Parathyroid adenoma (tissue), 2 donors: ENCODE data around the gene MARCHF5.

ENCODE experiments used
- H2AFZ ChIP-seq: fragments of 300-600 bp; sonication (generic); one replicate; pipeline ENCODE4 v1.7.0; 2017; ENCODE audit warnings: antibody characterized with exemption, mild to moderate bottlenecking
- H3K27ac ChIP-seq: fragments of 300-600 bp; sonication (generic); one replicate; pipeline ENCODE4 v1.7.0; 2017
- H3K27me3 ChIP-seq: fragments of 300-600 bp; sonication (generic); one replicate; pipeline ENCODE4 v1.7.0; 2017; ENCODE audit warnings: low read length; ENCODE audit not compliant: control insufficient read depth, insufficient read depth
- H3K36me3 ChIP-seq: fragments of 300-600 bp; sonication (generic); one replicate; pipeline ENCODE4 v1.7.0; 2017; ENCODE audit warnings: low read length; ENCODE audit not compliant: control insufficient read depth, insufficient read depth
- H3K4me1 ChIP-seq: fragments of 300-600 bp; sonication (generic); one replicate; pipeline ENCODE4 v1.7.0; 2017; ENCODE audit warnings: control low read depth
- H3K4me2 ChIP-seq: fragments of 300-600 bp; sonication (generic); one replicate; pipeline ENCODE4 v1.7.0; 2017; ENCODE audit warnings: low read length
- H3K4me3 ChIP-seq: fragments of 300-600 bp; sonication (generic); one replicate; pipeline ENCODE4 v1.7.0; 2017; ENCODE audit warnings: low read depth, low read length
- H3K79me2 ChIP-seq: fragments of 300-600 bp; sonication (generic); one replicate; pipeline ENCODE4 v1.7.0; 2017; ENCODE audit warnings: control low read depth
- H3K9ac ChIP-seq: fragments of 300-600 bp; sonication (generic); one replicate; pipeline ENCODE4 v1.7.0; 2017; ENCODE audit warnings: mild to moderate bottlenecking
- H3K9me3 ChIP-seq: fragments of 300-600 bp; sonication (generic); one replicate; pipeline ENCODE4 v1.7.0; 2017; ENCODE audit warnings: low read length; ENCODE audit not compliant: control insufficient read depth
- TF ChIP-seq, protein P1 (sequence below): fragments of 300-600 bp; sonication (generic); IDR thresholded peaks from one replicate; pipeline ENCODE4 v1.7.0; 2017; ENCODE audit warnings: antibody characterized with exemption, mild to moderate bottlenecking
- donor health status: primary hyperparathyroidism.

The MARCHF5 gene, protein sequence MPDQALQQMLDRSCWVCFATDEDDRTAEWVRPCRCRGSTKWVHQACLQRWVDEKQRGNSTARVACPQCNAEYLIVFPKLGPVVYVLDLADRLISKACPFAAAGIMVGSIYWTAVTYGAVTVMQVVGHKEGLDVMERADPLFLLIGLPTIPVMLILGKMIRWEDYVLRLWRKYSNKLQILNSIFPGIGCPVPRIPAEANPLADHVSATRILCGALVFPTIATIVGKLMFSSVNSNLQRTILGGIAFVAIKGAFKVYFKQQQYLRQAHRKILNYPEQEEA

DNA sequence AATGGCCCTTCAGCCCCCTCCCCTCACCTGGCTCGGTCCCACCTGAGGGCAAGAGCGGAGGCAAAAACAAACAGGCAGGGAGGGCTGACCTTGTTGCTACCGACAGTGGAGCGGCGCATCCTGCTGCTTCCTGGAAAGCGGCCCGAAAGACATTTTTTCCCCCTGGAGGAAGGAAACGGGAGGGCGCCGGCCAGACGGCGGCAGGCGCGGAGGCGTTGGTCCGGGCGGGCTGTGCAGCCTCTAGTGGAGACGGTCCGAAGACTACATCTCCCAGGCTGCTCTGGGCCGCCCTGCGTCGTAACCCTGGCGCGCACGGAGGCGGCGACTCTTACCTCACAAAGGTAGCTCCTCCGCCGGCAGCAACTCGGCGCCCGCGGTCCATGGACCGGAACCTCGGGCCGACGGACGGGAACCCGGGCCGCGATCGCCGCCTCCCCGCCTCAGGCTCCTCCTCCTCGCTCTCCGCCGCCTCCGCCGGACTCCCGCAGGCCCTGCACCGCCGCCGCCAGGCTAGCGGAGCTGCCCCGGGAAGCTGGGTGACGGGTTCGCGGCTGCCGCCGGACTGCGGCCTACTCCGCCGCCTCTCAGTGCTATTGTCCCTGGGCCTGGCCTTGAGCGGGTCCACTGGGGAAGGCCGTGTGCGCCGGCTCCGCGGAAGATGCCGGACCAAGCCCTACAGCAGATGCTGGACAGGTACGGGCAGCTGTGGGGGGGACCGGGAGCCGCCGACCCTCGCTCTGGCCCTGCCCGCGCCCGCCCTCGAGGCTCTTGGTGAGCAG is at the start of gene MARCHF5, which contains the start of gene CPEB3:
MARCHF5 (plus strand) TSS at position 331 of the 779 bp plus-strand sequence; CDS start at position 659, 328 bp downstream.
CPEB3 (minus strand) TSS at position 242 of the 779 bp plus-strand sequence. CDS start 50,728 bp downstream, outside the sequence.
- Histone ChIP-seq H3K36me3 (no peaks in the 10 kb centered on the region), H3K9ac (peak within 1 kb of the TSS; percentile 51), H3K9me3 (no peaks in the 10 kb centered on the region), H3K4me1 (no peaks in the 10 kb centered on the region), H2AFZ (peak within 1 kb of the TSS; percentile 89), H3K4me2 (peak within 1 kb of the TSS; percentile 83), H3K27me3 (no peaks in the 10 kb centered on the region), H3K79me2 (peaks cover 31% of the 10 kb centered on the region), H3K27ac (peak within 1 kb of the TSS; percentile 91), H3K4me3 (peak within 1 kb of the TSS; percentile 94)
- TF ChIP-seq, protein P1, sequence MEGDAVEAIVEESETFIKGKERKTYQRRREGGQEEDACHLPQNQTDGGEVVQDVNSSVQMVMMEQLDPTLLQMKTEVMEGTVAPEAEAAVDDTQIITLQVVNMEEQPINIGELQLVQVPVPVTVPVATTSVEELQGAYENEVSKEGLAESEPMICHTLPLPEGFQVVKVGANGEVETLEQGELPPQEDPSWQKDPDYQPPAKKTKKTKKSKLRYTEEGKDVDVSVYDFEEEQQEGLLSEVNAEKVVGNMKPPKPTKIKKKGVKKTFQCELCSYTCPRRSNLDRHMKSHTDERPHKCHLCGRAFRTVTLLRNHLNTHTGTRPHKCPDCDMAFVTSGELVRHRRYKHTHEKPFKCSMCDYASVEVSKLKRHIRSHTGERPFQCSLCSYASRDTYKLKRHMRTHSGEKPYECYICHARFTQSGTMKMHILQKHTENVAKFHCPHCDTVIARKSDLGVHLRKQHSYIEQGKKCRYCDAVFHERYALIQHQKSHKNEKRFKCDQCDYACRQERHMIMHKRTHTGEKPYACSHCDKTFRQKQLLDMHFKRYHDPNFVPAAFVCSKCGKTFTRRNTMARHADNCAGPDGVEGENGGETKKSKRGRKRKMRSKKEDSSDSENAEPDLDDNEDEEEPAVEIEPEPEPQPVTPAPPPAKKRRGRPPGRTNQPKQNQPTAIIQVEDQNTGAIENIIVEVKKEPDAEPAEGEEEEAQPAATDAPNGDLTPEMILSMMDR = peak; percentile 79

DNA sequence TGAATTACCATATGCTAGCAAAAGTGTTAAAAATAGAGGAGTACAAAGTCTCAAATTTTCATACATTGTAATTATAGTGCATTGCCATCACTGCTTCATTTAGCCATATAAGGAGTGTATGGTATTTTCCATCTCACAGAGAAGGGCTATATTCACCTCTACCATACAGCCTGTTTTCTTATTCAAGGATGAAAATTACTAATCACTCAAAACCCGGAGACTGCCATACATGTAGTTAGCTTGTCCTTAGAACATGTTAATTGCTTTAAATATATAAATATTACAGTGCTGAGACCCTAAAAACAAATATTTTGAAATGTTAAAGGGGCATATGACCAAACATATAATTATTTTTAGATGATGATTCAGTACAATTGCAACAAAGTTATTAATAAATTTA is 49.5 kb upstream of the MARCHF5 start:
- TF ChIP-seq, protein P1 = no peak
- peaks cover 6% of the 10 kb centered on the region for H3K4me1 ChIP-seq
- no peaks in the 10 kb centered on the region for H3K36me3 ChIP-seq
- peak overlapping the region; percentile 95 for H3K4me2 ChIP-seq
- peak overlapping the region; percentile 83 for H2AFZ ChIP-seq
- peak overlapping the region; percentile 90 for H3K27ac ChIP-seq
- H3K9me3 ChIP-seq = no peaks in the 10 kb centered on the region
- peaks cover 4% of the 10 kb centered on the region for H3K79me2 ChIP-seq
- no peaks in the 10 kb centered on the region for H3K27me3 ChIP-seq
- H3K9ac ChIP-seq = no peak overlapping the region
- H3K4me3 ChIP-seq = peak overlapping the region; percentile 81

DNA sequence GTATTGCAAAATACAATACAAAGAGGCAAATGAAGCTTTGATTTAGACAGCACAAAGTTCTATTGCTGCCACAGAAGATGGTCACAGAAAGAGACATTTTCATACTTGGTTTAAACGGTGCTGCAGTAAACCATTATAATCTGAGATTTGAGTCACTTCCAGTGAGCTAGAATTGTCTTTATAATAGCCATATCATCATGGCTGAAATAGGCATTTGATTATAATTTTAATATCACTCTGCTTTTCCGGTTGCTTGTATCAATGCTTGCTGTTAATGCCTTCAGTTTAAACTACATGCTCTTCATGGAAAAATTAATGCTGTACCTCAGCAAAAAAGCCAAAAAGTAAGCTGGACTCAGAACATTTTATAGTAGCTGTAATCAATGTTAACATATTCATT is 48.6 kb upstream of the MARCHF5 start:
- H3K9ac ChIP-seq = no peak overlapping the region
- H2AFZ ChIP-seq = no peak overlapping the region
- no peak overlapping the region for H3K27ac ChIP-seq
- peaks cover 6% of the 10 kb centered on the region for H3K4me1 ChIP-seq
- H3K4me3 ChIP-seq = peak overlapping the region; percentile 42
- H3K9me3 ChIP-seq = no peaks in the 10 kb centered on the region
- H3K79me2 ChIP-seq = peaks cover 4% of the 10 kb centered on the region
- H3K27me3 ChIP-seq = no peaks in the 10 kb centered on the region
- H3K36me3 ChIP-seq = no peaks in the 10 kb centered on the region
- TF ChIP-seq, protein P1 = no peak
- H3K4me2 ChIP-seq = peak overlapping the region; percentile 66

DNA sequence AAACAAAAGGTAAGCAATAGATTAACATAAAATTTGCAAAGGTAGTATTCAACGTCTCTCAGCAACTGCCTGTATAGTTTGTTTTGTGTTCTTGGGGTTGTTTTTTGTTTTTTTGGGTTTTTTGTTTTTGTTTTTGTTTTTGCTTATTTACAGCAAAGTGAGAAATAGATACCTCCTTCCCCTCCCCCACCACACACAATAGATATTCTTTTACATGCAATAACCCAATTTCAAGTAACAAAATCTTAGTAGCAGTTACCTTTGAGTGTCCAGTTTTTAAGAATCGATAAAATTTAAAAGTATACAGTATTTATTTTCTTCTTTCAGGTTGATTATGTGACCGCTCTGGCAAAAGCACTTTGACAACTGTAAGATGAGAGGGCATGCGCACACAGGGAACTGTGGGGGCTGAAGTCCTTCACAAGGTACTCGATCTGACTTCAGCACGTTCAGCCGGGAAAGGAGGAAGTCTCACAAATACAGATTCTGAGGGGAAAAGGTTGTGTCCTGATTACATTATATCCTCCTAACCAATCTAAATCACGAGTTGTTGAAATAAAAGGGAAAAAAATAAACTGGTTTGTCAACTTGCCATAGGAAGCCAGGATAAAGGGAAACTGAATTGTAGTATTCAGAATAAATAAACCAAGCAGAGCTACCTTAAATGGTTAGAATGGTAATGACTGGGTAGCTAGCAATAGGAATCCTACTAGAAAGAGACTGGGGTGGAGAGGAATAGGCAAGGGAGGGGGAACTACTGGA is 47.9 kb upstream of the MARCHF5 start:
- Histone ChIP-seq H3K4me3 (peak overlapping the region; percentile 42), H3K9me3 (no peaks in the 10 kb centered on the region), H2AFZ (peak overlapping the region; percentile 50), H3K9ac (no peak overlapping the region), H3K4me2 (peak overlapping the region; percentile 66), H3K79me2 (peaks cover 4% of the 10 kb centered on the region), H3K36me3 (no peaks in the 10 kb centered on the region), H3K27ac (peak overlapping the region; percentile 61), H3K4me1 (peaks cover 6% of the 10 kb centered on the region), H3K27me3 (no peaks in the 10 kb centered on the region)
- TF ChIP-seq, protein P1 = no peak
